ENCODE data around the gene LARGE1.

- TF ChIP-seq, protein P1, sequence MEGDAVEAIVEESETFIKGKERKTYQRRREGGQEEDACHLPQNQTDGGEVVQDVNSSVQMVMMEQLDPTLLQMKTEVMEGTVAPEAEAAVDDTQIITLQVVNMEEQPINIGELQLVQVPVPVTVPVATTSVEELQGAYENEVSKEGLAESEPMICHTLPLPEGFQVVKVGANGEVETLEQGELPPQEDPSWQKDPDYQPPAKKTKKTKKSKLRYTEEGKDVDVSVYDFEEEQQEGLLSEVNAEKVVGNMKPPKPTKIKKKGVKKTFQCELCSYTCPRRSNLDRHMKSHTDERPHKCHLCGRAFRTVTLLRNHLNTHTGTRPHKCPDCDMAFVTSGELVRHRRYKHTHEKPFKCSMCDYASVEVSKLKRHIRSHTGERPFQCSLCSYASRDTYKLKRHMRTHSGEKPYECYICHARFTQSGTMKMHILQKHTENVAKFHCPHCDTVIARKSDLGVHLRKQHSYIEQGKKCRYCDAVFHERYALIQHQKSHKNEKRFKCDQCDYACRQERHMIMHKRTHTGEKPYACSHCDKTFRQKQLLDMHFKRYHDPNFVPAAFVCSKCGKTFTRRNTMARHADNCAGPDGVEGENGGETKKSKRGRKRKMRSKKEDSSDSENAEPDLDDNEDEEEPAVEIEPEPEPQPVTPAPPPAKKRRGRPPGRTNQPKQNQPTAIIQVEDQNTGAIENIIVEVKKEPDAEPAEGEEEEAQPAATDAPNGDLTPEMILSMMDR (conservative IDR thresholded peaks at IDR 0.05; ENCODE audit: low read depth, low read length) = no peak
- no peak for TF ChIP-seq EZH2 (IDR thresholded peaks at IDR 0.05; ENCODE audit: low read length, unreplicated experiment)
Measured at GRCh38 chr22:33922349-33922681, 2.0 kb upstream of the LARGE1 start.
